GM21515 (cell line): ENCODE results near the gene LEMD1.
"Not testable (repeated sequence)": the region's sequence is repeated elsewhere in the genome, so short reads cannot be mapped to it uniquely, and the experiment has no call there.

Source experiments
- ATAC-seq: cut with Tn5 transposase; IDR thresholded peaks from one replicate; pipeline ENCODE4 v1.9.1; 2021; ENCODE audit not compliant: unreplicated experiment

Gene LEMD1

DNA sequence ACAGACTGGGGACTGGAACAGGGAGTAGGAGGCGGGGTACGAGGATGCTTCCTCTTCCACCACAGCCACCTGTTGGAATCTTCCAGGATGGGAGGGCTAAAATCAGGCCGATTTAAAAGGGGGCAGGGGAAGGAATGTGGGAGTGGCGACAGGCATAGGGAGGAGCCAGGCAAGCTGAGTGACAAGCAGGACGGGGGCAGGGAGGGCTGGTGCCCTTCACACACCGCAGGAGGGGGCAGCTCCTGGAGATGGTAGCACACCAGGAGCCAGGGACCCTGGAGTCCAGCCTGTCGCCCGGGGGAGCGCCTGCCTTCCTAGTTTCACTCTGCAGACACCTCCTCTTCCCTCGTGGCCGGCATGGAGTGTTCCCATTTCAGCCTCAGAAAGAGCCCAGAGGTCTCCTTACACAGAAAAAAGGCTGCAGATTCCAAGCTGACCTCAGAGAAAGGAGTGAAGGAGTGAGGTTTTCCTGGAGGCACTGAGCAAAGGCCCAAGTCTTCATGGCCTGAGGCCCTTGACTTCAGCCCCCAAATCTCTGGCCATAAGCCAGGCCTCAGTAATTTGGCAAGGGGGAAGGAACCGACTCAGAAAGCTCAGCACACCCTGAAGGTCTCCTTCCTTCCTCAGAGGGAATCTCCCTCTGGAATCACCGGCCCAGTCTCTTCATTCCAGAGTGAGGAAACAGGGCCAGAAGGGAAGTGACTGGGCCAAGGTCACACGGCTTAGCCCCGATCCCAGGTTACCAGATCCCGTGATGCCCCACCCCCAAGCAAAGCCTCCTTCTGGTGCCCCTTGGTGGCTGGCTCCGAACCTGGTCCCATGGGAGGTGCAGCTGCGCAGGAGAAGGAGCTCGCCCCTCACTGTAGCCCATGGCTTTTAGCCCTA is 25.8 kb upstream of the LEMD1 start:
- no peak for ATAC-seq

DNA sequence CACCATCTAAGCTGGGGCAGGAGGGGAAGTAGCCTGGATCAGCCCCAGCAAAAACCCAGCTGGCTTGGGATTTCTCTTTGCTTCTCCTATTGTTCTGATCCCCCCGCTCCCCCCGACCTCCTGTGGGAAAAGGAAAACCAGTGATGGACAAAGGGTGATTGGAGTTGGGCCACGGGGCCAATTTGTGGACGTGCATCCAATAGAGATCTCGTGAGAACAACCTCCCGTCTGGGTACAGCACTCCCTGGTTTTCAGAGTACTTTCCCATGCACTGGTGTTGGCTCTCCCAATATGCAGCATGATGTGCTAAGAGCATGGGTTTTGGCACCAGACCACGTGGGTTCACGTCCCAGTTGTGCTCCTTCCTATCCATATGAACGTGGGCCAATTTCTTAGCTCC is 25.0 kb upstream of the LEMD1 start:
- ATAC-seq = no peak

DNA sequence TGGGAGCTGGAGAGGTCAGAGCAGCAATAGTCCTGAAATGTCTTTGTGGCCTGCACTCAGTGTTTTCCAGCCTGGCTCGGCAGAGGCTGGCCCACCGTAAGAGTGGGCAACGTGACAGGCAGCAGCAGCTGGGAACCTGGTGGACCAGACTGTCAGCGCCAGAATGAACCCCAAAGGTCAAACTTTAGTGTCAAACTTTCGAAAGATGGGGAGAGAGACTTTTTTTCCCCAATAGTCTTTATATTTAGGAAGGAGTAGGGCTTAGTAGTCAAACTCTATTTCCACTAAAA is 23.7 kb upstream of the LEMD1 start:
- no peak for ATAC-seq

DNA sequence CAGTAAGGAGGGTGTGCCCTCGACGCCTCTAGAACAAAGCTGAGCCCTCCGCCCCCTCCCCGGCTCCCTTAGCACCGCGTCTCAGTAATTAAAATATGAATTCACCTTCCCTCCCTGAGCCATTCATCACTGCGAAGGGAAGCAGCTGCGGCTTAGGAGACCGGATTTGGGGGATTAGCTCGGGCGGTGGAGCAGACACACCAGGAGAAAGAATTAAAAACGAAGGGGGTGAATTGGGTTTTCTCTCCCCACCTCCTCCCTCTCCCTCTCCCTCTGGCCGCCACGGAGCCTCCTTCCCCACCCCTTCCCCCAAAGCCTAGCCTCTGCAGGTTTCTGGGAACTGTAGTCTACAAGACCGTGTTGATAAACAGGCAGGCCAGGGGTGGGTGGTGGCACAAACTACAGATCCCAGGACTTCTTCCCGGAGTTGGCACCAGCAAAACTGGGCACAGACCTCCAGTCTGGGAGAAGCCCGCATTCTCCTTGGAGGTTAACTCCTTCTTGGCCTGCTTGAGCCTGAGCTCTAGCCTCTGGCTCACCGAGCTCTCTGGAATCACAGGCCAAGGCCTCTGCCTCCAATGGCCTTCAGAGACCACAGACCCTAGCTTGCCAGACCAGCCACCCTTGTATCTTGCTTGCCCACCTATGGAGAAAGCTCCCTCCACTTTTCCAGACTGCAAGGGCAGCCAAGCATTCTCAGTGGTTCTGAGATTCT is 23.2 kb upstream of the LEMD1 start:
- no peak for ATAC-seq

DNA sequence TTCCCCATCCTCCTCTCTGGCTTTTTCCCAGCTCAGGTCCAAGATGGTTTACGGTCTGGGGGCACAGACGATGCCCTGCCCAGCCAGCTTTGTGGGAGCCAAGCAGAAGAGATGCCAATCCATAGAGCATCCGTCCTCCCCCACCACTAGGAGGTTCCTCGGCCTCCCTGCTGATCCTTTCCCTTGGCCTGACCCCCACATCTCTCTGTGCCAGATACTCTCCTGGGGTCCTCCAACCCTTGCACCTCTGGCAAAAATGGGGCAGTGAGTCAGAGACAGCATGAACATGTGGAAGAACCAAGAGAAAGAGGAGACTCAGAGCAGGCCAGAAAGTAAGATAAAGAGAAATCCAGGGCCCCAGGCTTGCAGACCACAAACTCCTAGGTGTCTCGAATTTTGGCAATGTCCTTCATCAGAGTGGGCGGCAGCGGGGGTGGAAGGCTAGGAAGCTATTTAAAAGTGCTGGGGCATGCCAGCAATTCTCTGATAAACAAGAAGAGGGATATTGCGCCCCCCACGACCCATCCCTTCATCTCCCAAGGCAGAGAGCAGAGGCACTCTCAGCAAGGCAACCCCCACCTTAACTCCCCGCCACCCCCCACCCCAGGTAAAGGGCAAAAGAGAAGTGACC is 22.6 kb upstream of the LEMD1 start:
- no peak for ATAC-seq

DNA sequence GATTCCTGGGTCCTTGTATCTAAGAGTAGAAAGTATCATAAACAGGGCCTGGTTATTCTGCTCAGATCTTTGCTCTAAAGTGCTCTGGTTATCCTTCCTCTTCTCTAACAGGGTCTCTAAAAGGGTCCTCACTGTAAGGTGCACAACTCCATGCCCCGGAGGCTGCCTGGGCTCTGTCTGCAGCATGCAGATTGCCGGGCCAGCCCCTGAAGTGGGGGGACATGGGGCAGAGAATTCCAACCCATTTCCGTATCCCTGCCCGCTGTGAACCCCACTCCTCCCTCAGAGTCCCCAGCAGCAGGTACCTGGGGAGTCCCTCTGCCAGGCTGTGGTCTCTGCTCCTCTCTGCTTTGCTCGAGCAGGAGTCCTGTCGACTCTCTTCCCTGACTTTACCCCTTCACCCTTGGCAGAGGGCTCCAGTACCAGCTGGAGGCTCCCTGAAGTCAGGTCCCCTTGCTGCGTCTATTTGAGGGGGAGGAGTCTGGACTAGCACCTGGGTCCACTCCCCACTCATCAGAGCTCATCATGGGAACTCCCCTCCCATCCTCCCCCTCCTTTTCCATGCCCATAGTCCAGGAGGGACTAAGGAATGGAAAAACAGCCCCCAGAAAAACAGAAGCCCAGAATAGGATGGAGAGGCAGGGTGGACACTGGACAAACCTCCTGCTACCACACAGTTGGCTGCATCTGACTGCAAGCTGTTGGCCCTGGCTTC is 21.9 kb upstream of the LEMD1 start:
- no peak for ATAC-seq

DNA sequence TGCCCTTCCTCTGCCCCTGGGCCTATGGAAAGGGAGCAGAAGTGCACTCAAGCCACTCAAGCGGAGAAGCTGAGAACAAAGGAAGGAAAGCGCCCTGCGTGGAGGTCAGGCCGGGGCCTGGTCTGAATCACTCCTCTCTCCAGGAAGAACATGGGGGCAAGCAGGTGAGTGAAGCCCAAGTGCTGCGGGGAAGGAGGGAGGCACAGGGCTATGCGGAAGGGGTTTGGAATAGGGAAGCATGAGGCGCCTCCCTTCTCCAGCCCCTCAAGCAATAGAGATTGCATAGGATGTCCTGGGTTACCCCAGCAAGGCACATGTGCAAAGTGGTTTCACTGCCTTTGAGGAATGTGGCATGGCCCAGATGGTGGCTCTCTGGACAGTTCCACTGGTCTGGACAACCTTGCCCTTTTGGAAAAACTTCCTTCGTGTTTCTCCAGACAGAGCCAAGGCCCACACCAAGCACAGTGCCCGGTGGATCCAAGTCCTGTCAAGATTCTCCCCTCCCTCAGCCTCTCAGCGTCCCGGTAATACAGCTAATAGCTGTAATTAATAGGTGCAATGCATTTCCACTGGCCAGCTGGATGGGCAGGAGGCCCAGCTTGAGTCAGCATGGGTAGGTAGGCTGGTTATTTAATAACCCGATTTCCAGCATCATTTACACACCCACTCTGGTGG is 20.3 kb upstream of the LEMD1 start:
- ATAC-seq = no peak

DNA sequence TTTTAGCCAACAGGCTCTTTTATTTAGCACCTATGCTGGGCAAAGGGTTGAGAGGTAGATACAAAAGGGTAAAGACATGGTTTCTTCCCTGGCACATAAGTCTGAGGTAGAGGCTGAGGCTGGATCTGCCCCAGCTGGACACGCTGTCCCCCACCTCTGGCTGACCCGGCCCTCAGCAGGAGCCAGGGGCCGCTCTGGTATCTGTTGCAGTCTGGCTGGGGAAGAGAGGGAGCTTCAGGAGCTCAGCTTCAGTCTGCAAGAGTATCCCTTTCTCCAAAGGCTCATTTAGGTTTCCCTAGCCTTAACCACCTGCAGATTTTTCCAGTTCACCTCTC is 19.8 kb upstream of the LEMD1 start:
- no peak for ATAC-seq

DNA sequence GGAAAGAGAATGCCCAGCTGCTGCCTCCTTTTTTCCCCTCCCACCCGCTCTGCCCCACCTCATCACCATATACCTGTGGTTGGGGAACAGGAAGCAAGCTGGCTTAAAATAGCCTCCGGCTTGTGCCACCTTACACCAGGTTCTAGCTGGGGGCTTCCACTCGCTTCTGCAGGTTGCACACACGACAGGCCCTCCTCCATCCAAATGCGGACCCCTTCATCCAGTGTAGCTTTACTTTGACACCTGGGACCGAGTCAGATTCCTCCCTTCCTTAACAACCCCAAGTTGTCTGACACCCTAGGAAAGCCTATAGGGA is 19.4 kb upstream of the LEMD1 start:
- ATAC-seq = no peak

DNA sequence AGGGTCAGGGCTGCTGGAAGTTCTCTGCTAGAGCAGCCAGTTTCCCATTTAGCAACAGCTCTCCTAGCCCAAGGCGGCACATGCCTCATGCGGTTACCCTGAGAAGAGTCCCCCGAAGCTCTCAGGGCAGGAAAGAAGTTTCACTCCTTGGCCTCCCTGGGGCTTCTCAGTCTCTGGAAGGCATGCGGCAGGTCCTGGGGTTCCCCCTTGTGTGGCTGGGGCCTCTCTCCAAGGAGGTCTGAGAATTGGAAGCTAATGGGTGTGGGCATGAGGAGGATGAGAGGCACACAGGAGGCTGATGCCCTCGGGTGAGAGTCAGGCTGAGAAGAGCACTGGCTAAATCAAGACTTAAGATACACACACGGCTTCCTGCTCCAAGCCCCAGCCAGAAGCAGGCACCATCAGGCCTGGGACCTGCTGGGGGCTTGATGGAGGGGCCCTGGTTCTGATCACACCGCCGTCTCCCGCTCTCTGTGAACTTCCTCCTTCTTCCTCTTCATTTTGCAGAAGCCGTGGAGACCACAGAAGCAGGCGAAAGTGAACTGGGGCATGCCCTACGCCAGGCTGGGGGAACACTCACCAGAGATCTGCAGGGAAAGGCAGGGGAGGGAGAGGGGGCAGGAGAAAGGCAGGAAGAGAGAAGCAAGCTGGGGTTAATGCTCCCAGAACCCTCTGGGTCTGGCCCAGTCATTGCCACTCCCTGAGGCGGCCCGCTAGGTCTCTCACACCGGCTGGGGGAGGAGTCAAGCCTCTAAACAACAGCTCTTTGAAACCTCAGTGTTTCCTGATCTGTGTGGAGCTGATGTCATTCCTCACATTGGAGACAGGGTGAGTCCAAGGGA is 18.8 kb upstream of the LEMD1 start:
- ATAC-seq = peak; percentile 60

DNA sequence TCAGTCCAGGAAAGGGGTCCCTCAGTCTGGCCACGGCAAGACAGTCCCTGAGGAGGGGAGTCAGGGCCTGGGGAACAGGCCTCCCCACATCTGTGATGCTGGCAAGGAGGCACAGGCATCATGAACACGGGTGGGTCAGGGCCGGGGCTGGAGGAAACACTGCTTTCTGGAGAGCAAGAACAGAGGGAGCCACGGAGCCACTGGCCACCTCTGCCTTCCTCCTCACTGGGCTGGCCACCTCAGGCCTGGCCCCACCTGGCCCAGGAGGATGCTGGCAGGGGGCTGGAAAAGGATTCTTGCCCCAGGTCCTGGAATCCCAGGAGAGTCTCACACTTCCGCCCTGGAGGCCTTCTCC is 18.2 kb upstream of the LEMD1 start:
- ATAC-seq = no peak

DNA sequence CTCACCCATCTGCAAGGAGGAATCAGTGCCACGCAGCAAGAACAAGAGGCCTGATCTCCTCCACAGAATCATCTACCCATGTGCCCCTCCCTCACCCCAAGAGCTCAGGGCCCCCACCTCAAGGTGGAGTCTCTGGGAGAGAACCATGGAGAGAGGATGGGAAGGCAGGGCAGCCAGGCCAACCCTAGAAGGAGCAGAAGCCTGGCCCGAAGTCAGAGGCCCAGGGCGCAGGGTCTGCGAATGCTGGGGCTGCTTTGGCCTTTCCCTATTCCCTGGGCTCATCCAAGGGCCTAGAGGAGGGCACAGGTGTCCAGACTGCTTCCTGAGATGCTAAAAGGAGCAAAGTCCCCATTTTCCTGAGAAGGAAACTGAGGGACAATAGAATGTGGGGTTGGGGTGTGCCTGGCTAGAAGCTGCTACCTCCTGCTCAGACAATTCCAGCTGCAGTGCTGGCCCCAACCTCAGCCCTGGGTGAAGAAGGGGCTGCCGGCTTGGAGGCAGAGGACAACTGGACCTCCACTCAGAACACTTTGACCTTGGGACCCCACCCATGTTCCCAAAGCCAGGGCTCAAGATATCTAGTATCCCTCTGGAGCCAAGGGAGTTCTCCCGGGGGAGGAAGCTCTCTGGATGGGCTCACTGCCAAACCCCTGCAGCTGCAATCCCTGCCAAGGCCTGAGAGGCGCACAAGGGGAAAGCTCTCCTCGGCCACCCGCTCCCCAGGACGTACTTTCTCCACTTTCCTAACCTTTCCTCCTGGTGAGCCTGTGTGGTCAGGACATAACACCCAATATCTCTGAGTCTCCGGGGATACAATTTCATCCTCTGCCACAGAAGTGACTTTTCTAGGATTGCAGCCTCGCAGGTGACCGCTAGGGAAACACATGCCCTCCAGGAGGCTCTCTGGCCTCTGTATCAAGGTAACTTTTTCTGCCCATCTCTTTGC is 16.6 kb upstream of the LEMD1 start:
- no peak for ATAC-seq

DNA sequence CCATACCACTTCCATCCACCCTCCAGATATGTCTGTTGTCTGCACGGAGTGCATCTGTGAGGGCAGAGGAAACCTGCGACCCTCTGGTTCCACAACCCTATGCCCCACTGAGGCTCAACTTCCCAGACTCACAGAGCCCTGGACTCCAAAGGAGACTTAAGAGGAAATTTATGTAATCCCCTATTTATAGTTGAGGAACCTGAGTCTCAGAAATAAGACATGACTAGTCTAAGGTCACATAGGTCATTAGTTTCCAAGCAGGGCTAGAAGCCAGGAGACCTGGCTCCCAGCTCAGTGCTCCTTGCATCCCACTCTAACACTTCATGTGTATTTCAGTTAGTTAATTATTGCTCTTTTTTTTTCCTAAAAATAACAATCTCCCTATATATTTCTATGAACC is 15.7 kb upstream of the LEMD1 start:
- no peak for ATAC-seq

DNA sequence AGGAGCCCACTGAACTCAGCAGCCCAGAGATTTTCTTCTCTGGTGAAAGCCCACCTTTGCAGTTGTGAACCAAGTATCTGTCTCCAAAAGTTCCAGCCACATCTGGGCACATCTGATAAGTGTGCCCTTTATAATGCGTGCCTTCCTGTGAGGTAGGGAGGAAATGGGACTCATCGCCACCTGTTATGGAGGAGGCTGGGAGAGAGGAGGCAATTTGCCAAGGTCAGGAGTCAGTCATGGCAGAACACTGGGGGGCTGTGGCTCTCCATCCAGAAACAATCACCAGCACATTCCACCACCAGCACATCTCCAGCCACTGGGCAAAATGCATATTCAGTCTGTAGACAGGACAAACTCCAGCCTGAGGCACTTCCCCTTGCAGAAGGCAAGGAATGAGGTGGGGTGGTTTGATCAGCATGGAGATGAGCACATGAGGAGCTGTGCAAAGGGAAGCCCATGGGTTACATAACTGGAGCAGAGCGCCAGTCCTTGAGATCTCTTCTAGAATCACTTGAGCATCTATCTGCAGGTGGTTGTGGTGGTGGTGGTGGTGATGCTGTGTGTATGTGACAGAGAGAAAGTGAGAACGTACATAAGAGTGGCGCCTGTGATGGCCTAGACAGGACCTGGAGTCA is 15.0 kb upstream of the LEMD1 start:
- ATAC-seq = no peak

DNA sequence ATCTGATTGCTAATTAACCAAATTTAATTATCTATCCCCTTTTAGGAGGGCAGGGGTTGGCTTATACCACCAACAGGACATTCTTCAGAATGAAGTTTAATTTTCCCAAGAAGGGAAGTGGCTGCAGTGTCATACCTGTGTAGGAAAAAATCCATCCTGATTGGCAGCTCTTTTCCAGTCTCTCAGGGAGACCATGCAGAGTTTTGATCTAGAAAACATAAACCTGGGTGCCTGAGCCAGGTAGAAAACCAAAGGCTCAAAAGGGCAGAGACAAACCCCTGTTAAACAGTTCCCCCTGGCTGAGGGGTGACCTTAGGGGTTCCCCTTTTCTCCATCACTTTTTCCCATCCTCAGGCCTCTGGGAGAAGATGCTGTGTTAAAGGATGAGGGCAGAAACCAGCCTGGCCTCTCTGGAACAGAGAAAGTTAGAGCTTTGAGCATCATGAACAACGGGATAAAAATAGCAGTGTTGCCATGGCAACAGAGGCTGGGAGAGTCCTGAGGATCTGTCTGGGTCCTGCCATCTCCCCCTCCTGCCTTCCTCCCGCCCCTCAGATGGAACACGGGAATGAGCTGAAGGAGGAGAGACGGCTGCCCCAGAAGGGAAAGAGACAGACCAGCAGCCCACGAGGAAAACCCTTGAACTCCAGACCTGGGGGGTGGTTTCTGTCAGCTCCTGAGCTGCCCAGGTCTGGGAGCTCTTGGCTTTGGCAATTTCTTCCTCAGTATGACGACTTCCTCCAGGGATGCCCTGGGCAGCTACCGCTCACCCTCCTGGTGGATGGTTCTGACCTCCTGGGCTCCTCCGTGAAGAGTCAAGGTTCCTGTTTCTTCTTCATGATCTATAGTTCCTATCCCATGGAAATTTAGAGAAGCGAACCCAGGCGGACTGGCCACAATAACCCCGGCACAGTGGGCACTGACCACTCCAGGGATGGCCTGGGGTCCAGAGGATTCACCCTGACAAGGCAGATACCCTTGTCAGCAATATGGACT is 14.0 kb upstream of the LEMD1 start:
- ATAC-seq = no peak

DNA sequence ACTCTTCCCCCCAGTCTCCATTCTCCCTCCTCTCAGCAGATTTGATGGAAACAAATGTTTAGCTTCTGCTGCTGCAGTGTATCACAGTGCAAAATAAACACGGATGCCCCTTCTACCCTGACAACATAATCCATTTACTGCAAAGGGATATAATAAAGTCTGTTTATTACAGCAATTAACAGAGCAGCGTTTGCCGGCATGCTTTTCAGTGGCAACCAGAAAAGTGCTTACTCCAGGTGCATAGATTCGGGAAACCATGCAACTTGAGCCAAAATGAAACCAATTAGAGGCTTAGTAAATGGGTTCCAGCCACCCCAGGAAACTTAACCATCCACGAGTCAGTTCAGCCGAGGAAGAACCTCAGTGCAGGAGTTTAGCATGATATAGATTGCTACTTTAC is 12.9 kb upstream of the LEMD1 start:
- no peak for ATAC-seq

DNA sequence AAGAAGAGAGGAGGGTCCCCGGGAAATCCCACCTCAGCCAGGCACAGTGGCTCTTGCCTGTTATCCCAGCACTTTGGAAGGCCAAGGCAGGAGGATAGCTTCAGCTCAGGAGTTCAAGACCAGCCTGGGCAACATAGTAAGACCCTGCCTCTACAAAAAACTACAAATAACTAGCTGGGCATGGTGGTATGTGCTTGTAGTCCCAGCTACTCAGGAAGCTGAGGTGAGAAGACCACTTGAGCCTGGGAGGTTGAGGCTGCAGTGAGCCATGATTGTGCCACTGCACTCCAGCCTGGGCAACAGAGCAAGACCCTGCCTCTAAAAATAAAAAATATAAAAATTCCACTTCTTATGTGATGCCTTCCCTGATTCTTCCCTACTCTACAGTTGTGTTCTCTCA is 10.8 kb upstream of the LEMD1 start:
- not testable (repeated sequence) for ATAC-seq

DNA sequence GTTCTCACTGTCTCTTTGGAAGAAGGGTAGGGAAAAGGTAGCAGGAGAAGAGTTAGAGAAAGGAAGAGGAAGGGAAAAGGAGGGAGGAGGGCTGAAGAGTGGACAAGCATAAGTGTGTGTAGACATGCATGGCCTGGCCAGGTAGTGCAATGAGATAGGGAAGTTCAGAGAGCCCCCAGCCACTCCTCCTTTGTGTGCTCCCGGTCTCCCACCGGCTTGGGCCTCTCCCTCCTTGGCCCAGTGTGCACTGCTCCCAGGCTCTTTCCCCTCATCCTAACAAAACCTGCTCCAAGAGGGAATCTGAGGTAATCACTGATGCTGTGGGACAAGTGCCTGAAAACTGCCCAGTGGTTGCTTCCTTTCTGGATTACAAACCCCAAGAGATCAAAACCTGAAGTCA is 10.3 kb upstream of the LEMD1 start:
- ATAC-seq = no peak
